Pons (tissue), 1 donor: ENCODE data around the gene UGT1A4.
"Not testable (repeated sequence)": the region's sequence is repeated elsewhere in the genome, so short reads cannot be mapped to it uniquely, and the experiment has no call there.

Experiments
- DNase-seq: peaks from one replicate; pipeline ENCODE4 v3.0.0-alpha.2; 2016; ENCODE audit warnings: low spot score

The UGT1A4 gene

GRCh38 chr2:233750689-233751088 is 32.2 kb downstream of the UGT1A4 start:
- DNase-seq: not testable (repeated sequence)

DNA sequence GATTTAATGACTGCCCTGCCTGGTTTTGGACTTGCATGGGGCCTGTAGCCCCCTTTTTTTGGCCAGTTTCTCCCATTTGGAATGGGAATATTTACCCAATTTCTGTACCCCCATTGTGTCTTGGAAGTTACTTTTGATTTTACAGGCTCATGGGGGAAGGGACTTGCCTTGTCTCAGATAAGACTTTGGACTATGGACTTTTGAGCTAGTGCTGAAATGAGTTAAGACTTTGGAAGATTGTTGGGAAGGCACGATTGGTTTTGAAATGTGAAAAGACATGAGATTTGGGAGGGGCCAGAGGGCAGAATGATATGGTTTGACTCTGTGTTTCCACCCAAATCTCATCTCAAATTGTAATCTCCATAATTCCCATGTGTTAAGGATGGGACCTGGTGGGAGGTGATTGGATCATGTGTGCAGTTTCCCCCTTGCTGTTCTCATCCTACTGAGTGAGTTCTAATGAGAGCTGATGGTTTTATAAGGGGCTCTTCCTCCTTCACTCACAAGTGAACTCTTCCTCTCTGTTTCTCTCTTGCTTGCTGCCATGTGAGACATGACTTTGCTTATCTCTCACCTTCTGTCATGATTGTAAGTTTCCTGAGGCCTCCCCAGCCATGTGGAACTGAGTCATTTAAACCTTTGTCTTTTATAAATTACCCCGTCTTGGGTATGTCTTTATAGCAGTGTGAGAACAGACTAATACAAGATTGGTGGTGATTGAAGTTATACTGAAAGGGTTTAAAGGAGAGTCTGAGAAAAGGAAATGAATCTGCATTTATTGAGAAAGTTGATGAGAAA is 32.9 kb downstream of the UGT1A4 start:
- DNase-seq: not testable (repeated sequence)

- DNase-seq: no peak
These were observed 36.5 kb downstream of the UGT1A4 start for GRCh38 chr2:233754872-233755611.

- DNase-seq: no peak
These were observed 38.0 kb downstream of the UGT1A4 start for GRCh38 chr2:233756429-233757081.

- DNase-seq: no peak
These were observed 39.6 kb downstream of the UGT1A4 start for GRCh38 chr2:233758141-233758540.

GRCh38 chr2:233758849-233759248 is 40.3 kb downstream of the UGT1A4 start:
- DNase-seq: no peak

GRCh38 chr2:233760043-233760442 is 41.5 kb downstream of the UGT1A4 start, which contains the start of gene UGT1A1:
Gene UGT1A1 (plus strand): TSS chr2:233760270. CDS start chr2:233760288, 18 bp downstream.
- DNase-seq: no peak

DNA sequence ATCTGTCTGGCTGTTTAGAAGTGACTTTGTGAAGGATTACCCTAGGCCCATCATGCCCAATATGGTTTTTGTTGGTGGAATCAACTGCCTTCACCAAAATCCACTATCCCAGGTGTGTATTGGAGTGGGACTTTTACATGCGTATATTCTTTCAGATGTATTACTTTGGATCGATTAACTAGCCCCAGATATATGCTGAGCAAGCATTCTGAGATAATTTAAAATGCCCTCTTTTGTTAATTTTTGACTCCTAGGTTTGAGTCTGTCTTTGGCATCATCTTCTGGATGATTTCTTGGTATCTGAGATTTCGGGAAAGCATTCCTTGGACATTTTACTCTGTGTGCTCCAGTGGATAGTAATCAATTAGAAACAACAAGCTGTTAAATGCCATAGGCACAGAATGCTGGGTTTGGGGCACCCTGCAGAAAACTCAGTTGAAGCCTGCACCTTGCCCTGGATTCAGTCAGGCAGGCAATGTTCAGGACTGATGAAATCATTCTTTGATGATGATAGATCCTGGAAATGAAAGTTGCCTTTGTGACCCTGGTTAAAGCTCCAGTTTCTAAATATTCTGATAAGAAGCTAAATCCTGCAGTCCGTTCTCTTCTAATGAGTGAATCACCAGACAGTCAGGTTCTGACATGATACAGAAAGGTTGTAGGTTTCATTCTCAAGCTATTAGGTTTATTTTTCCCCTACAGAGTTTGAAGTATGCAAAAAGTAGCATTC is 42.7 kb downstream of the UGT1A4 start:
- no peak for DNase-seq

GRCh38 chr2:233764264-233764663 is 45.7 kb downstream of the UGT1A4 start:
- DNase-seq: no peak

DNA sequence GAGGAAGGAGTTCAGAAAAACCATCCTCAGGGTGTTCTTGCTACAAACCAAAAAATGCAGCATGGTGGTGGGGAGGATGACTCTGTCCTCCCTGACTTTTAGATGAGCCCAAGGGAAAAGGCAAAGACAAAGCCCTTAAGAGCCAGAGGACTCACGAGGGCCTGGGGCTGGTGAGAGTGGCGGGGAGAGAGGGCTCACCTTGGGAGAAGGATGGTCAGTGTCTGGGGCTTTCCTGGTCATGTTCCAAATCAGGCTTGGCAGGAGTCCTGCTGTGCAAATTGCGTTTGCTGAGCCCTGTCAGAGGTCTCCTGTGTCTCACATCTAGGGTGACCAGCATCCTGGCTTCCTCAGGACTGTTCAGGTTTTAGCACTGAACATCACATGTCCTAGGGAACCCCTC is 46.2 kb downstream of the UGT1A4 start:
- DNase-seq: no peak

- no peak for DNase-seq
These were observed 47.9 kb downstream of the UGT1A4 start for GRCh38 chr2:233766416-233766815.

- no peak for DNase-seq
These were observed 49.5 kb downstream of the UGT1A4 start for GRCh38 chr2:233768076-233768475.

DNA sequence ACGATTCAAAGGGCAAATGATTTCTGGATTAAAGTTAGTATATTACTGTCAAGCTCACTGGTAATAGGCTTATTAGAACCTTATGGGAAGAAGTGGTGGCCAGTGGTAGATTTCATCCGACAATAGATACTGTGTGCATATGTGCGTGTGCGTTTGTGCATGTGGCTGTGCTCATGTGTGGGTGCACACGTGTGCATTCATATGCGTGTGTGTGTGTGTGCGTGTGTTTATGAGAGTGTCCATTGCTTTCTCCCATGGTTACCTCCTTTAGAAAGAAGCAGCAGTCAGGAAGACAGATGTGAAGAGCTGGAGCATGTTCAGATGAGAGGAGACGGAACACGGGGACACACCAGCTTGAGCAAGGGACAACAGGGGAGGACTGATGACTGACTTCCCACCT is 50.7 kb downstream of the UGT1A4 start:
- DNase-seq: no peak

GRCh38 chr2:233772153-233772552 is 53.6 kb downstream of the UGT1A4 start:
- DNase-seq: no peak

DNA sequence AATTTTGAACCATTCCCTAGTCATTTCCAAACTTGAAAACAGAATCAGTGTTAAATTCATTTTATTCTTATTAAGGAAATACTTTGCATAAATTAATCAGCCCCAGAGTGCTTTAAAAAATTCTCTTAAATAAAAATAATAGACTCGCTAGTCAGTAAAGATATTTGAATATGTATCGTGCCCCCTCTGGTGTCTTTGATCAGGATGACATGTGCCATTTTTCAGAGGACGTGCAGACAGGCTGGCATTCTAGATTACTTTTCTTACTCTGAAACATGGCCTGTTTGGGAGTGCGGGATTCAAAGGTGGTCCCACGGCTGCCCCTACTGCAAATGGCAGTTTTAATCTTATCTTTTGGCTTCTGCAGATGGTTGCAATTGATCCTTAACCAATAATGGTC is 54.0 kb downstream of the UGT1A4 start:
- no peak for DNase-seq

GRCh38 chr2:233773854-233774253 is 55.3 kb downstream of the UGT1A4 start:
- DNase-seq: no peak

- no peak for DNase-seq
These were observed 56.9 kb downstream of the UGT1A4 start for GRCh38 chr2:233775414-233775813.

- DNase-seq: no peak
These were observed 59.5 kb downstream of the UGT1A4 start, which contains the start of gene MROH2A for GRCh38 chr2:233778030-233778429. Gene MROH2A (plus strand): TSS chr2:233778330. CDS start chr2:233779359, 1,029 bp downstream.

- no peak for DNase-seq
These were observed 61.2 kb downstream of the UGT1A4 start for GRCh38 chr2:233779722-233780121.

- no peak for DNase-seq
These were observed 62.2 kb downstream of the UGT1A4 start for GRCh38 chr2:233780771-233781170.

DNA sequence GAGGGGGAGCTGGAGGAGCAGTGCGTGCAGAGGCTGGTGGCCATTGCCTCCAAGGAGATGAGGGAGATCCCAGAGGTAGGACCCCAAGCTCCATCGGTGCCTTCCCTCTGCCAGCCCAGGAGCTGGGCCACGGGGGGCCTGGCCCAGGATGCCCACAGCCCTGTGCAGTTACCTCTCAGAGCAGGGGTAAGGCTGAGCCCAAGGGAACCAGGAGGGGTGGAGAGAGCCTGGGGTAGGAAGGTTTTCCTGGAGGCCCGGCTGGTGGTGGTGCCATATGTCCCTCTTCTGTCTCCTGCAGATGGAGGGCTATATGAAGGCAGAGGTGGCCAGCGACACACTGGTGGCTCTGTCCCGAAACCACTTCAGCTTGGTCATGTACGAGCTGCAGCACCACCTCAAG is 71.0 kb downstream of the UGT1A4 start:
- no peak for DNase-seq
